Subcutaneous adipose tissue (tissue), 4 donors: Measurements from ENCODE around the gene SERPINE2. TPM values are rescaled to one million over a fixed set of nuclear protein-coding genes. Genes with fewer than 3 reads are reported as not detected.

Experiments used
- total RNA-seq, 4 donors: library from RNA; depleted of rRNA; stranded (reverse); fragments of >200 nt; gene quantifications; one replicate each; pipeline ENCODE4 v1.1.0, GENCODE V29; 2016
- TF ChIP-seq, protein P1 (sequence below): fragments of 450-650 bp; IDR thresholded peaks from one replicate; pipeline ENCODE4 v1.5.1; 2016; ENCODE audit warnings: low read depth, mild to moderate bottlenecking, control low read depth, antibody characterized with exemption, moderate library complexity

Gene SERPINE2, protein sequence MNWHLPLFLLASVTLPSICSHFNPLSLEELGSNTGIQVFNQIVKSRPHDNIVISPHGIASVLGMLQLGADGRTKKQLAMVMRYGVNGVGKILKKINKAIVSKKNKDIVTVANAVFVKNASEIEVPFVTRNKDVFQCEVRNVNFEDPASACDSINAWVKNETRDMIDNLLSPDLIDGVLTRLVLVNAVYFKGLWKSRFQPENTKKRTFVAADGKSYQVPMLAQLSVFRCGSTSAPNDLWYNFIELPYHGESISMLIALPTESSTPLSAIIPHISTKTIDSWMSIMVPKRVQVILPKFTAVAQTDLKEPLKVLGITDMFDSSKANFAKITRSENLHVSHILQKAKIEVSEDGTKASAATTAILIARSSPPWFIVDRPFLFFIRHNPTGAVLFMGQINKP
- 1 to 10 TPM; 3.3 to 8.3 (median 4.7) TPM for total RNA-seq

DNA sequence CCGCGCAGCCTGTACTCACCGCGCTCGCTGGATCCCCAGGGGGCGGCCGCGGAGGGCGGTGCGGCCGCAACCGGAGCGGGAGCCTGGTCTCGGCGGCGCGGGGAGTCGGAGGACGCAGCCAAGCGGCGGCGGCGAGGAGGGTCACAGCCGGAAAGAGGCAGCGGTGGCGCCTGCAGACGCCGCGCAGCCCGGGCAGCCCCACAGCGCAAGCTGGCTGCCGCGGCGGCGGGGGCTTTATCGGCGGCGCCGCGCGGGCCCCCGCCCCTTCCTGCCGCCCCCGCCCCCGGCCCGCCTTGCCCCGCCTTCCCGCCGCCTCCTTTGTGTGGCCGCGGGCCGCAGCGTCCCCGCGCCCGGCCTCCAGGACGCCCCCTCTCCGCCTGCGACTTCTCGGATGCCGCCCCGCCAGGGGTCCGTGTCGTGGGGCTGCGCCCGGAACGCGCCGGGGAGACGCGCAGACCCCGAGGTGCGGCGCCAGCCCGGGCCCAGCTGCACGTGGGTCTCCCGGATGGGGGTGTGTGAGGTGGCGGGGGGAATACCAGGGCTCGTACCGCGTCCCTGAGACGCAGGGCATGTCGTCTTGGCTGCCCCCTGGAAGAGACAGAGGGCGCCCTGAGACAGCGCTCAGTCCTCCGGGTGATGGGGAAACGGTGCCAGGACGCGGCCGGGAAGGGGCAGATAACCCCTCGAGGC, at the start of gene SERPINE2:
SERPINE2 (minus strand) TSS at position 207 of the 690 bp plus-strand sequence. CDS start 37,386 bp downstream, outside the sequence.
- TF ChIP-seq, protein P1, sequence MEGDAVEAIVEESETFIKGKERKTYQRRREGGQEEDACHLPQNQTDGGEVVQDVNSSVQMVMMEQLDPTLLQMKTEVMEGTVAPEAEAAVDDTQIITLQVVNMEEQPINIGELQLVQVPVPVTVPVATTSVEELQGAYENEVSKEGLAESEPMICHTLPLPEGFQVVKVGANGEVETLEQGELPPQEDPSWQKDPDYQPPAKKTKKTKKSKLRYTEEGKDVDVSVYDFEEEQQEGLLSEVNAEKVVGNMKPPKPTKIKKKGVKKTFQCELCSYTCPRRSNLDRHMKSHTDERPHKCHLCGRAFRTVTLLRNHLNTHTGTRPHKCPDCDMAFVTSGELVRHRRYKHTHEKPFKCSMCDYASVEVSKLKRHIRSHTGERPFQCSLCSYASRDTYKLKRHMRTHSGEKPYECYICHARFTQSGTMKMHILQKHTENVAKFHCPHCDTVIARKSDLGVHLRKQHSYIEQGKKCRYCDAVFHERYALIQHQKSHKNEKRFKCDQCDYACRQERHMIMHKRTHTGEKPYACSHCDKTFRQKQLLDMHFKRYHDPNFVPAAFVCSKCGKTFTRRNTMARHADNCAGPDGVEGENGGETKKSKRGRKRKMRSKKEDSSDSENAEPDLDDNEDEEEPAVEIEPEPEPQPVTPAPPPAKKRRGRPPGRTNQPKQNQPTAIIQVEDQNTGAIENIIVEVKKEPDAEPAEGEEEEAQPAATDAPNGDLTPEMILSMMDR, result no peak

DNA sequence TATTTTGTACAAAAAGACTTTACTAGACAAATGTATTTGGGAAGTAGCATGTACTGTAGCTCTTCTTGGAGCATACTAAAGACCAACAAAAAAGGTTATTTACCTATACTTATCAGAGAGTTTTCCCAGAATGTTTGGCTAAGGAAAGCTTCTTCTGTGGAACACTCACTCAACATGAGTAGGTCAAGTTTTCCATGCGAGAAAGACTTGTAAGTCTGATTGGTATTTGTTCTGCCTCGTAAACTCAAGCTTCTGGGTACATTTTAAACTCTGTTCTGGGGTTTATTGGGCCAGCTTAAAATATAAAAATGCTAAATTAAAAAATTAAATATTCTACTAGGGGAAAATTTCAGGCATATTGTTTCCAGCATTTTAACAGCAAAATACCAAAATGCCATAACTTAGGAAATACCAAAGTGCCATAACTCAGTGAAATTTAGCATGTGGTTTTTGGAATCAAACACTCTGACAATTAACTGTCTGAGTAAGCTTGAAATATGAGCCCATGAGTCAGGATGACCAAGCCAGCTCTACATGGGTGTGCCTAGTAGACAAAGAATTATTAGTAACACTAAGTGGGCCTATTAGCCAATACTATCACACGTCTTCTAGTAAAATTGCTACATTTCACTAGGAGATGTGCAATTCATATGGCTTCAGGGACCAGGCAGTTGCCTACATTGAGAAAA, 47.3 kb upstream of the SERPINE2 start:
- TF ChIP-seq, protein P1, result no peak

DNA sequence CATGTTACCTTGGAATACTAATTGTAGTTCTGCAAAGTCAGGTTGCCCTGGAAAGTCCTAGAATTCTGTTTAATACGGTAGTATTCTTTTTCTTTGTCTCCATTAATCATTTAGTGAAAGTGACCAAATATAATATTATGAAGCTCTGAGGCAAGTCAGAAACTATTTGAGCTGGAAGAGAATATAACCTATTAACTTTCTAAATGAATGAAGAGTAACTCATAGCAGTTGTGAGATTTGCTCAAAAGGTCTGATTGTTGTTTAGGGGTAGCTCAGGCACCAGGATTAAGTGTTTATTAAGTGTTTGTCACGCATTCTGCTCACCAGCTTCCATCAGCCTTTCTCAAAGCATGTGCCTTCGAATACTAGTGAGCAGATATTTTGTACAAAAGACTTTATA, 46.7 kb upstream of the SERPINE2 start:
- TF ChIP-seq, protein P1, result no peak

DNA sequence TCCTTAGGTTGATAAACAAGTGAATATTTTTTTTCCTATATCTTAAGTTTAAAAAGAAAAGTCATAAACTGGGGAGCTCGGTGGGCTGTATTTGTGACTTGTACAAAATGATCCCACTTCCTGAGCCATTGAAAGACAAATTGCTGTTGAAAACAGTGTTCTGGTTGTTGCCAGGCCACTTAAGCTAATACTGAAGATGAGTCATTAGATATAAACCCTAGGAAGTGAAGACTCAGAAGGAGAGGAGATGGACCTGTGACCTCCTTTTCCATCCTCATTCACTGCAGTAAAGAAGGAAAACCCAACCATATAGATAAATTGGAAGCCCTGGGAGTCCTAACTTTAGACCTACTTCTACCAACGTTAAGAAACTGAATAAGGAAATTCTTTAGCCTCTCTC, 46.2 kb upstream of the SERPINE2 start:
- TF ChIP-seq, protein P1, result no peak

DNA sequence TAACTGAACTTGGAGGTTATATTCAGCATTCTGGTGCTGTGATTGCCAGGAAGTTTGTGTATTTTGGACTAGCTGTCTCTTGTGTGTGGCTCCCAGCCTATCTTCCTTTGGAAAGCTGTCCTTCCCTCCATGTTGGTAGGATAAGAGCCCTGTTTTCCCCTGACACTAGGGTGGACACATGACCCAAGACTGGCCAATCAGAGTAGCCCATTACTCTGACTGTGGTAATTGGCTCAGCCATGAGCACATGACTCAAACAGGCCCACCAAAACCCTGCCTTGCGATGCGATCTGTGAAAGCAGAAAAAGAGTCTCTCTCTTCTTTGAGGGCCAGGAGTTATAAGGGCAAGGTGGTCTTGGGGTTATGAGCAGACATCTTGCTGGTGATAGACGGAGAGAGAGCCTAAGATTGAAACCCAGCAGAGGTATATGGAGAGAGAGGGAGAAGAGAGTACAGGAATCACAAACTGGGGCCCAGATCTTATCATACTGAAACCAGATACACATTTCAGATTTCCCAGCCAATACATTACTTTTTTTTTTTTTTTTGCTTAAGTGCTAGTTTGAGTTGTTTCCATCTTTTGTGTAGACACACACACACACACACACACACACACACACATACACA, 45.3 kb upstream of the SERPINE2 start:
- TF ChIP-seq, protein P1, result no peak

DNA sequence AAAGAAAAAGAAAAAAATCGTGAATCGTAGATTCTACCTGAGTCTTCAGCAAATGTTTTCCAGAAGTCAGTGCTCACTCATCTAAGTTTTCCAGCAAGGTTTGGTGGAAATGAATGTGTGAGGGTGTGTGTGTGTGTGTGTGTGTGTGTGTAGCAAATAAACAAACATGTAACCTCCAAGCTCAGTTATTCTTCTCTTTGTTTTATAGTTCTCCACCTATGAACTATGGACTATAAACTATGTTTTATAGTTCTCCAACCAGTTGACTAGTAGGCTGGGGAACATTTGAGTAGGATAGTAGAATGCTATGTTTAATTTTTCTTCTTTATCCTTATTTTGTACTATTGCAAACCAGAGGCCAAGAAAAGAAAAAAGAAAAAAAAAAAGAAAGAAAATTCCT, 44.6 kb upstream of the SERPINE2 start:
- TF ChIP-seq, protein P1, result no peak

DNA sequence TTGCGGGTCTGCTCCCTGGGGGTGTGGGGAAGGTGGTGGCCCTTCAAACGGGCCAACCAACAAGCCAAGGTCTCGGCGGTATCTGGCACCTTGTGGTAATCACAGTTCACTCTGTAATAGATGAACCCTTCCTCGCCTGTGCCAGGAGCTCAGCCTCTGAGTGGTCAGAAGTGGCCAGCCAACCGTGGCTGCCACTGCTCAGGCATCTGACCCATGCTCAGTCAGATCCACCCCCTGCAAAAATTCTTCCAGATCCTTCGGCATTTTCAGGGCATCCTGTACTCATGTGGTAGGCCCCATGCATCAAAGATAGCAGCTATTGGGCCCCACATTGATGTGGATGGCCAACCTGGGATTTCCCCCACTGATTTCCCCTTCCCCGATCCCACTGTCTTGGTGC, 39.6 kb upstream of the SERPINE2 start:
- TF ChIP-seq, protein P1, result no peak
